NCI-H1092 (cell line): ENCODE measurements around the gene SLC35E2B.

Experiments used
- DNase-seq: peaks from one replicate; lab custom pipeline; 2025; lab: John Stamatoyannopoulos, UW

SLC35E2B gene

DNA sequence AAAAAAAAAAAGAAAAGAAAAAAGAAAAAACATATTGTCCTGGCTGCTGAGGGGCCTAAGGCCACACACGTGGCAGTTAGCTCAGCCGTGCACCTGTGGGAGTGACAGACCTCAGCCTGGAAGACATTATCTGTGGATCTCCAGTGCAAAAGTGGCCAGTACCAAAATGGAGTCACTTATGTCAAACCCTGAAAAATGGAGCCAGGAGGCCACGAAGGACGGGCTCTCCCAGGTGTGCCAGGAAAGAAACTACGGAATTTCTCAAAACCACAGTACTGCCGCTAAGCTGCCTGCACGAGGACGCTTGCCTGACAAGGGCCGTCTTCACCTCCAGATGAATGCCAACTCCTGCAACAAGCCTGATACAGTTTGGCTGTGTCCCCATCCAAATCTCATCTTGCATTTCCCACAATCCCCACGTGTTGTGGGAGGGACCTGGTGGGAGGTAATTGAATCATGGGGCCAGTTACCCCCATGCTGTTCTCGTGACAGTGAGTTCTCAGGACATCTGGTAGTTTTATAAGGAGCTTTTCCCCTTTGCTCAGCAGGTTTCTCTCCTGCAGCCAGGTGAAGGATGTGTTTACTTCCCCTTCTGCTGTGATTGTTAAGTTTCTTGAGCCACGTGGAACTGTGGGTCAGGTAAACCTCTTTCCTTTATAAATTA is 82.6 kb downstream of the SLC35E2B start:
- DNase-seq: no peak
